A673 (cell line): ENCODE measurements around the gene WDR27. TPM values are rescaled to one million over a fixed set of nuclear protein-coding genes. Genes with fewer than 3 reads are reported as not detected.

Experiments
- BruUV-seq: library from RNA; stranded (reverse); fragments of 400-500 nt; replicated peaks from 2 replicates; lab custom pipeline; 2021; lab: Mats Ljungman, UMichigan
- CTCF ChIA-PET: fragments of 300-600 bp; sonication (Branson Sonifier 250); formaldehyde crosslinking; loops from one replicate; lab custom pipeline; 2022; ENCODE audit warnings: antibody characterized with exemption; lab: Charles Lee
- POLR2A ChIA-PET: fragments of 300-600 bp; sonication (Branson Sonifier 250); formaldehyde crosslinking; loops from one replicate; lab custom pipeline; 2022; ENCODE audit warnings: antibody characterized with exemption; ENCODE audit not compliant: low non-redundant PET; lab: Charles Lee
- DNase-seq: peaks from one replicate; pipeline ENCODE4 v3.0.0-alpha.2; 2015; ENCODE audit warnings: low spot score
- H3K27ac ChIP-seq: fragments of 200-600 bp; sonication (generic); 2 replicates; pipeline ENCODE4 v1.5.1; 2016; ENCODE audit warnings: mixed run types, low read depth, mild to moderate bottlenecking, mixed read lengths, antibody characterized with exemption, low read length; ENCODE audit not compliant: poor library complexity, severe bottlenecking
- H3K27me3 ChIP-seq: fragments of 200-600 bp; sonication (generic); replicated peaks from 2 replicates; pipeline ENCODE4 v1.6.1; 2017; ENCODE audit warnings: mixed run types, low read depth, mild to moderate bottlenecking, mixed read lengths, antibody characterized with exemption, low read length; ENCODE audit not compliant: insufficient read depth, poor library complexity
- H3K36me3 ChIP-seq: fragments of 200-600 bp; sonication (generic); 2 replicates; pipeline ENCODE4 v1.6.1; 2016; ENCODE audit warnings: mixed run types, mild to moderate bottlenecking, mixed read lengths, antibody characterized with exemption, low read length; ENCODE audit not compliant: insufficient read depth, poor library complexity, severe bottlenecking
- H3K4me1 ChIP-seq: fragments of 200-600 bp; sonication (generic); 2 replicates; pipeline ENCODE4 v1.6.1; 2017; ENCODE audit warnings: mixed run types, mild to moderate bottlenecking, mixed read lengths, antibody characterized with exemption, low read length; ENCODE audit not compliant: insufficient read depth, poor library complexity, severe bottlenecking
- H3K4me3 ChIP-seq: fragments of 200-600 bp; sonication (generic); 2 replicates; pipeline ENCODE4 v1.5.1; 2016; ENCODE audit warnings: low read depth, mixed run types, mild to moderate bottlenecking, mixed read lengths, low read length; ENCODE audit not compliant: poor library complexity, severe bottlenecking
- H3K9me3 ChIP-seq: fragments of 200-600 bp; sonication (generic); 2 replicates; pipeline ENCODE4 v1.6.1; 2016; ENCODE audit warnings: mixed run types, low read depth, mild to moderate bottlenecking, mixed read lengths, antibody characterized with exemption, low read length; ENCODE audit not compliant: poor library complexity, severe bottlenecking
- EZH2 ChIP-seq: fragments of 200-600 bp; sonication (generic); IDR thresholded peaks from 2 replicates; pipeline ENCODE4 v1.6.1; 2017; ENCODE audit warnings: borderline replicate concordance, low read depth, mild to moderate bottlenecking, mixed read lengths, antibody characterized with exemption, low read length; ENCODE audit not compliant: poor library complexity, severe bottlenecking
- intact Hi-C: fragments of 100-400 bp; cut with micrococcal nuclease; formaldehyde crosslinking; loops from one replicate; pipeline ENCODE4 v1.10.0; 2022; ENCODE audit not compliant: unreplicated experiment
- total RNA-seq: library from RNA; stranded (reverse); gene quantifications from 2 replicates; pipeline ENCODE4 v1.2.3, GENCODE V29; 2021
- TF ChIP-seq, protein P1 (sequence below): fragments of 300-800, 200-600 bp; sonication (generic); conservative IDR thresholded peaks from 2 replicates; pipeline ENCODE4 v1.5.1; 2017; ENCODE audit warnings: low read depth, mild to moderate bottlenecking, antibody characterized with exemption, low read length, moderate library complexity, mixed read lengths

WDR27 gene
- total RNA-seq, 1 experiment from 2014 or later, result 77.3 TPM

DNA sequence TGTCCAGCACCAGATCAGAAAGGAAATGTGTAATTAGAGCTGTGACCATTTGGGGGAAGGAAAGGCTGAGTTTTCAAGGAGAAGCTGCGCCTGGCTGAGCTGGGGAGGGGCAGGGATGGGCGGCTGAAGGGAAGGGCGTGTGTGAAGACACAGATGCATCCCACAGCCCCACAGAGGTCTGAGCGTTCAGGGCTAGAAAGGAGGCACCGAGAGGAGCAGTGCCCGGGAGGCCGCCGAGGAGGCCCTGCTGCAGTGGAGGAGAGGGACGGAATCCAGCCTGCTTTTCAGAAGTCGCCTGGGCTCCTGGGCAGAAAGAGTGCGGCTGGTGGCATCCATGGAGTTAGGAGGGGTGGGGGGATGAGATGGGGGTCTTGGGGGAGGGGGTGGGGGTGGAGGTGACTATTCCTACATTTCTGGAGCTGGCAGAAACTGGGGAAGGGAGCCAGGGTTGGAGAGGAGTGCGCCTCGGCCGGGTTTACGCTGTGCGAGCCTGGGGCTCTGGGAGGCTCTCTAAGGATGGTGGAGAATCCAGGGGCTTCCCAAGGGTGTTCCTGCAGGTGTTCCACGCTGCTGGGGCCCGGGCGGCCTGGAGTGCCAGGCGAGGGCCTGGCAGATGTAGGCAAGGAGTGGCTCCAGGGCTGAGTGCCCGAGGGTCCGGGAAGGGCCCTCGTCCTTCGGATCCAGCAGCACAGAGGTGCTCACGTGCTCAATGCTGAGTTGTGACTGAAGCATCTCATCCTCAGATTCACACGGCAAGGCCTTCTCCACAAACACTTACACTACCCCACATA lies 41.8 kb downstream of the WDR27 start:
- no peaks in the 10 kb centered on the region for H3K4me1 ChIP-seq
- peaks cover 15% of the 10 kb centered on the region for H3K36me3 ChIP-seq
- no peak overlapping the region for H3K4me3 ChIP-seq
- POLR2A ChIA-PET, result no interaction called here
- no peak for DNase-seq
- no peak overlapping the region for H3K27ac ChIP-seq
- intact Hi-C loops, result loop anchor here (10.0 kb wide), 1 partner anchor 765 kb away; no protein-coding TSS in a partner anchor
- CTCF ChIA-PET, result no interaction called here
- no peak for TF ChIP-seq EZH2
- TF ChIP-seq, protein P1, sequence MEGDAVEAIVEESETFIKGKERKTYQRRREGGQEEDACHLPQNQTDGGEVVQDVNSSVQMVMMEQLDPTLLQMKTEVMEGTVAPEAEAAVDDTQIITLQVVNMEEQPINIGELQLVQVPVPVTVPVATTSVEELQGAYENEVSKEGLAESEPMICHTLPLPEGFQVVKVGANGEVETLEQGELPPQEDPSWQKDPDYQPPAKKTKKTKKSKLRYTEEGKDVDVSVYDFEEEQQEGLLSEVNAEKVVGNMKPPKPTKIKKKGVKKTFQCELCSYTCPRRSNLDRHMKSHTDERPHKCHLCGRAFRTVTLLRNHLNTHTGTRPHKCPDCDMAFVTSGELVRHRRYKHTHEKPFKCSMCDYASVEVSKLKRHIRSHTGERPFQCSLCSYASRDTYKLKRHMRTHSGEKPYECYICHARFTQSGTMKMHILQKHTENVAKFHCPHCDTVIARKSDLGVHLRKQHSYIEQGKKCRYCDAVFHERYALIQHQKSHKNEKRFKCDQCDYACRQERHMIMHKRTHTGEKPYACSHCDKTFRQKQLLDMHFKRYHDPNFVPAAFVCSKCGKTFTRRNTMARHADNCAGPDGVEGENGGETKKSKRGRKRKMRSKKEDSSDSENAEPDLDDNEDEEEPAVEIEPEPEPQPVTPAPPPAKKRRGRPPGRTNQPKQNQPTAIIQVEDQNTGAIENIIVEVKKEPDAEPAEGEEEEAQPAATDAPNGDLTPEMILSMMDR, result no peak
- no TSS peak for BruUV-seq
- no peaks in the 10 kb centered on the region for H3K27me3 ChIP-seq
- H3K9me3 ChIP-seq, result no peaks in the 10 kb centered on the region

DNA sequence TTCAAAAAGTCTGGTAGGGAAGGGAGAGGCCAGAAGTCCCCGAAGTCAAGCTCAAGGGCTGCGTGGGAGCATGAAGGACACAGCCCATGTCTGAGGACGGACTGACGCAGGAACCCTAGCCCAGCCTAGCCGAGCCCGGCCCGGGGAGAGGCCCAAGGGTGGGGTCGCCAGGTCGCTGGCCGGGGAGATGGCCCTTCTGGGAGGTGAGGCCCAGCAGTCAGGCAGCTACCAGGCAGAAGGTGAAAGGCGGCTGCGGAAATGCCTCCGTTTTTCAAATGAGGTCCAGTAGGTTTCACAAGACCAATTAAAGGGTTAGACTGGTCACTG lies 44.6 kb downstream of the WDR27 start:
- Histone ChIP-seq H3K4me3 (no peak overlapping the region), H3K36me3 (peaks cover 4% of the 10 kb centered on the region), H3K4me1 (no peaks in the 10 kb centered on the region), H3K27ac (no peak overlapping the region), H3K27me3 (no peaks in the 10 kb centered on the region), H3K9me3 (no peaks in the 10 kb centered on the region)
- POLR2A ChIA-PET, result no interaction called here
- CTCF ChIA-PET, result no interaction called here
- intact Hi-C loops, result loop anchor here (10.0 kb wide), 1 partner anchor 762 kb away; no protein-coding TSS in a partner anchor
- BruUV-seq, result no TSS peak
- TF ChIP-seq EZH2, result no peak
- TF ChIP-seq, protein P1, result no peak
- no peak for DNase-seq

DNA sequence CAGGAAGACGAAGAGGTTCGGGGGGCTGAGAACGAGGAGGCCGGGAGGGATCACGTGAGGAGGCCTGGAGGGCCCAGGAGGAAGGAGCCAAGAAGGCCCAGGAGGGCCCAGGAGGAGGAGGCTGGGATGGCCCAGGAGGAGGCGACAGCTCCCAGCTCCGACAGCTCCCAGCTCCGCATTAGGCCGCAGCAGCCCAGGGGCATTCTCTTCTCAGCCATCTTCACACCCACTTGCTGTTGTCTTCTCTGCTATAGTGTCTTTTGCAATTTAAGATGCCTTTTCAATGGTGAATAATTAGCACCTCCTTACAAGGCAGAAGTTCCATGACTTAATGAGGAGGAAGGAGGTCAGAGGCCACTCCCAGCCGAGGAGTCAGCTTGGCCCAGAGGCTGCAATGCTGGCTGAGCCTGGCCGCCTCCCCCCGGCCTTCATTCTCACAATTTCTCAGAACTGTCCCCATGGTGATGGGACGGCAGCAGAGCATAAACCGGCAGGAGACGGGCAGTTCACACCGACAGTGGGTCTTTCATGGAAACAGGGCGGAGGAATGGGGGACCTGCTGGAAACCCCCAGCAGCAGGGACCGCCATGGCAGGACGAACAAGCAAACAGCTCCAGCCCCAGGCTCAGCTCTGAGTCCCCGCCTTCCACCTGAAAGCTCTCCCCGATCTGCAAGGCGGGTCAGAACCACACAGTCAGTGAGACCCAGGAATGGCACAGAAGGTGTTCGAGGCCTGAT lies 45.1 kb downstream of the WDR27 start:
- POLR2A ChIA-PET, result no interaction called here
- DNase-seq, result no peak
- CTCF ChIA-PET, result no interaction called here
- Histone ChIP-seq H3K27ac (no peak overlapping the region), H3K9me3 (no peaks in the 10 kb centered on the region), H3K4me3 (no peak overlapping the region), H3K36me3 (peaks cover 4% of the 10 kb centered on the region), H3K27me3 (no peaks in the 10 kb centered on the region), H3K4me1 (no peaks in the 10 kb centered on the region)
- TF ChIP-seq, protein P1, result no peak
- no peak for TF ChIP-seq EZH2
- BruUV-seq, result no TSS peak
- intact Hi-C loops, result loop anchor here (10.0 kb wide), 1 partner anchor 762 kb away; no protein-coding TSS in a partner anchor
